NCI-H2107 (cell line): ENCODE data around the gene PCSK6.
"Not testable (repeated sequence)": the region's sequence is repeated elsewhere in the genome, so short reads cannot be mapped to it uniquely, and the experiment has no call there.

Experiments used
- DNase-seq: peaks from one replicate; lab custom pipeline; 2025; lab: John Stamatoyannopoulos, UW

The PCSK6 gene

GRCh38 chr15:101461097-101461496 lies 28.4 kb downstream of the PCSK6 start:
- DNase-seq, result no peak

DNA sequence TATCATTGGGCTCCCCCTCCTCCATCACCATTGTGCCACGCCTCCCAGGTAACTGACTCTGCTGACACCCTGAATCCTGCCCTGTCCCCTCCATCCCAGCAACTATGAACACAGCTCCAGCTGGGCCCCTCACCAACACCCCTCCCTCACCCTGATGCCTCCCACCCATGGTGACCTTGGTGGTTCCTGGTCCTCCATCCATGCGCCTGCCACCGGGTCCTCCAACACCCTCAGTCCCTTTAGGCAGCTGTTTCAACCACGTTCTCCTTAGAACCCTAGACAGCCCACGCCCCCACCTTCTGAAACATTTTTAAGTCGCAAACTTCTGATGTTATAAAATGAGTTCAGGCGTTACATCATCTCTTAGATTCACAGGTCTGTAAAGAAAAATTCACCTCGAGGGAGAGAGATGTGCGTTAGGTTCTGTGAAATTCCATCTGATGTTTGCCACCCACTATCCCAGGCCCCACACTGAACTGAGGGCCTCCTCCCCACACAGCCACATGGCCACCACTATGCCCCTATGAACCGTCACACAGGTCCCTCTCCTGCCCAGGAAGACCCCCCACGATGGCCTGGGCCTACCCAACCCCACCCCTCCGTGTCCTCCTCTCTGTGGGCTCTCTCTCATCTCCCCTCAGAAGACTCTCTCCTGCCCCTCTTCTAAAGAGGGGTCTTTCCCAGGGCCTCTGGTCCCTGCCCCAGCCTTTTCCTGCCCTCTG lies 29.8 kb downstream of the PCSK6 start:
- no peak for DNase-seq

DNA sequence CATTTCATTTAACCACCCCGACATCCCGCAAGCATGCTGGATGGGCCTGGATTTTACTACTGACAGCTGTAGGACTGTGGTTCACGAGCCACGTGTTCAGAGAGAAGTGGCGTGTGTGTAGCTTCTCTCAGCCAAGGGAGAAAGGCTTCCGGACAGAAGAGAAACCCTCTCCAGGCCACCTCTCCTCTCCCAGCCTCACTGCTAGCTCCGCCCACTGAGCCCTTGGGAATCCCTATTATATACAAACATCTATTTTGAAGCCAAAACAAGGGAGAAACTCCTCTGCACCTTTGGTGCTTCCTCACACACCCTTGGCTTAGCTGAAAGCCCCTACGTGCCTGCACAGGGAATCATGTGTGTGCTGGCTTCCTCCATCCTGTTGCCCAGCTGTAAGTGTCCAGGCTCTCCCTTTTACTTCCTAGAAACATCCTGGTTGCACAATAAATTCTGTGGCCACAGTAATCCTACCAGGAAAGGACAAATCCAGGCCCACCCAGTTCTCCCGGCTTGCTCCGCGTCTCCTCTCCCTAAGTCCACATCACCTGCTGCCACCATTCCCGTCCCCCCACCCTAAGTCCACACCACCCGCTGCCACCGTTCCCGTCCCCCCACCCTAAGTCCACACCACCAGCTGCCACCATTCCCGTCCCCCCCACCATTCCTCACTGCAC lies 30.5 kb downstream of the PCSK6 start:
- no peak for DNase-seq

DNA sequence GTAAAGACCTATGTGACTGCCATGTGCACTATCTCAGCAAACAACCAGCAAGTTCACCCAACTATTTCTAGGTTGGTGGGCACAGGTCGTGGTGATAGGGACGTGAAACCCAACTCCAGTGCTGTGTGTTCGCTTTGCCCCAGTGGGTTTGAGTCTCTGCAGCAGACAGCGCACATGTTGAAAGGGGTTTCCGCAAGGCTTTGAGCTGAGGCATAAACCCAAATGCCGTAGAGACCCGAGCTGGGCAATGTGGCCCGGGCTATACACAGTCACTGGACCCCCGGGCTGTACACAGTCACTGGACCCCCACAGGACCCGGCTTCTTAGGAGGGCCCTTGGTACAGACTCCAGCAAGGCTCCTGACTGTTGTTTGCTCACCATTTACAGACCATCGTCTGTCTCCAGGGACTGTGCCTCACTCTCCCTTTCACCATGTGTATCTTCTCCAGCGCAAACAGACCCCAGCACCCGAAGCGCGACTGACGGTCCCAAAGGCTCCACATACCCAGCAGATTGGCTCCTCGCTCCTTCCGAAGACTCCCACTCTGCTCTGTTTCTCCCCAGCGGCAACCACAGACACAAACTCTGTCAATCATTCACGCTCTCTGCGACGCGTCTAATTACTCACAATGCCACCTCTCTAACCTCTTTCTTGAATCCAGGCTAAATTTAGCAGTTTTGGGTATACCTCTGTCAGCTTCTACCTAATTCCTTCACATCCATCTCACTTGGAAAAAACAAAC lies 31.2 kb downstream of the PCSK6 start:
- no peak for DNase-seq

GRCh38 chr15:101457696-101458095 lies 31.8 kb downstream of the PCSK6 start:
- DNase-seq, result no peak

- no peak for DNase-seq
These were observed 33.3 kb downstream of the PCSK6 start for GRCh38 chr15:101456057-101456739.

DNA sequence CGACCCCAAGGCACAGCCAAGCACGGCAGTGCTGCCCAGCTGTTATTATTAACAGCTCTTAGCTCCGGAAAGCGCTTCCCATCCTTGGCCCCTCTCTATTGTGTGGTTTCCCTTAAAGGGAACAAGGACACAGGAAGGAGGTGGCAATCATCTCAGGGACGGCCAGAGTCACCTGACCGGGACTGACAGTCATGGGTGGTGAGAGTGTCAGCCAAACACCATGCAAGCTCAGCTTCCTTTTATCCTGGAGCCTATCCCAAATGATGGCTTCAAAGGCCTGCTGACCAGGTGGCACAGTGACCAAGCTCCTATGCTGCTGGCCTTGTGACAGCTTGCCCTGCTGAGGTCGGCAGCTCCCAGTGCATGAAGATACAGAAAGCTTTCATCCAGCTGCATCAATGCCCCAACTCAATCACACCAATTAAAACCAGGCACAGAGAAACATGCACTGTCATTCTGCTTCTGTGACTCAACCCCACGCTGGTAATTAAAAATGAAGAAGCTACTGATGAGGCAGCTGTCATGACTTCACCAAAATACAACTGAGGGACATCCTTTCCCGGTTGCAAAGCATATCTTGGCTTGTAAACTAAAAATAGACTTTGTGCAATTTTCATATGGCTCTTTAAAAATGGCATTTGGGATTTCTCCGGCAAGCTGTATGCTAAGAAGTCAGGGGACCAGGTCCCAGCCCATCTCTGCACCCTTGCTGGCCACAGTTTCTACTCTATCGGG lies 34.0 kb downstream of the PCSK6 start:
- DNase-seq, result no peak

DNA sequence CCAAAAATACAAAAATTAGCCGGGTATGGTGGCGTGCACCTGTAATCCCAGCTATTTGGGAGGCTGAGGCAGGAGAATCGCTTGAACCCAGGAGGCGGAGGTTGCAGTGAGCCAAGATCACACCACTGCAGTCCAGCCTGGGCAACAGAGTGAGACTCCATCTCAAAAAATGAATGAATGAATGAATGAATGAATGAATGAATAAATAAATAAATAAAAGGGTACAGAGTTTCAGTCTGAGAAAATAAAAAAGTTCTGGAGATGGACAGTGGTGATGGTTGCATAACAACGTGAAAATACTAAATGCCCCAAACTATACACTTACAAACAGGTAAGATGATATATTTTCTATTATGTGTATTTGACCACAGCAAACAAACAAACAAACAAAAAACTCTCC lies 34.7 kb downstream of the PCSK6 start:
- DNase-seq, result not testable (repeated sequence)

DNA sequence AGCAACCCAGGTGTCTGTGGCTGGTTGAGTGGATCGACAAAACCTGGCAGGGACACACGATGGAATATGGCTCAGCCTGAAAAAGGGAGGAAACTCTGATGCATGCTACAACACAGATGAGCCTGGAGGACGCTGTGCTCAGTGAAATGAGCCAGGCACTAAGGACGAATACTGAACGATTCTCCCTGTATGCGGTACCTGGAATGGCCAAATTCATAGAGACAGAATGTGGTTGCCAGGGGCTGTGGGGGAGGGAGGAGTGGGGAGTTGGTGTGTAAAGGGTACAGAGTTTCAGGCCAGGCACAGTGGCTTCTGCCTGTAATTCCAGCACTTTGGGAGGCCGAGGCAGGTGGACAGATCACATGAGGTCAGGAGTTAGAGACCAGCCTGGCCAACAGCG lies 35.1 kb downstream of the PCSK6 start:
- DNase-seq, result no peak

GRCh38 chr15:101453123-101454120 lies 36.1 kb downstream of the PCSK6 start:
- DNase-seq, result no peak

- DNase-seq, result no peak
These were observed 36.9 kb downstream of the PCSK6 start for GRCh38 chr15:101452572-101452971.

- no peak for DNase-seq
These were observed 37.7 kb downstream of the PCSK6 start for GRCh38 chr15:101451846-101452245.

- DNase-seq, result no peak
These were observed 38.2 kb downstream of the PCSK6 start for GRCh38 chr15:101451266-101451799.

- DNase-seq, result no peak
These were observed 38.9 kb downstream of the PCSK6 start for GRCh38 chr15:101450403-101451265.

- DNase-seq, result no peak
These were observed 39.8 kb downstream of the PCSK6 start for GRCh38 chr15:101449471-101450402.

DNA sequence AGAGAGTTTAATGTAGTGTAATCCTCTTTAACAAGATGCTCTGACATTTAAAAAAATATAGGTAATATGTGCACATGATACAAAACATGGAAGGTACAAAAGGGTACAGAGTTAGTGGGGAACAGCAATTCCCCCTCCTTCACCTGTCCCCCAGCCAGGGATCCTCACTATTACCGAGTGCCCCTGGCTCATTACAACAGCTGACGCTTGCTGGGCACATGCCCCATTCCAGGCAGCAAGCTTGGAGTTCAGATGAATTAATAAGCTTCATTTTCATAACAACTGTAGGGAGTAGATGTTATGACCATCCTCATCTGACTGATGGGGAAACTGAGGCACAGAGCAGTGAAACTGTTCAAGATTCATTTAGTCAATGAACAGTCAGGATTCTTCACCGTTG lies 41.2 kb downstream of the PCSK6 start:
- DNase-seq, result no peak

DNA sequence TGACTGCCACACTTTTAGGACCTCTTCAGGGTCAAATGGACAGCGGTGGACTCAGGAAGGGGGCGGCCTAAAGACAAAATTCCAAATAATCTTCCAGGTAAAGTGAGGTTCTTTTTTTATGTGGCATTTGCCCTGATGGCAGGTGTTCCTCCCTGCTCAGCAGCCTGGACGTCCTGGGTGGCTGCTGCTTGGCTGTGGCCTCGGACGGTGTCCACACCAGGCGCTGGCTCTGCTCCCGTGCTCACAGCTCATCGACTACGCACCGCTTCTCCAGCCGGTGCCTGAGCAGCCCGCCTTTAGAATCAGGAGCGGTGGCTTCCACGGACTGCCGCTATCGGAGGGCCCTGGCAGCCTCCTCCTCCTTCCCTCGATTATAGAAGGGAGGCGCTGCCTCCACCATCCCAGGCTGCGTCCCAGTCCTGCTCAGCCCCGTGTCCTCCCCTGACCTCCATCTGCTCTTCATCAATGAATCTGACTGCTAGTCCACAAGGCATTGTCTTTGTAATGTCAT lies 41.9 kb downstream of the PCSK6 start:
- DNase-seq, result no peak

- DNase-seq, result no peak
These were observed 42.4 kb downstream of the PCSK6 start for GRCh38 chr15:101447168-101447533.
